Measurements from ENCODE around the gene GSTA5.
"Not testable (repeated sequence)": the region's sequence is repeated elsewhere in the genome, so short reads cannot be mapped to it uniquely, and the experiment has no call there.

The GSTA5 gene

GRCh38 chr6:52868240-52868639 is 27.6 kb upstream of the GSTA5 start:
- H3K4me3 ChIP-seq (ENCODE audit: low read length) = no peak overlapping the region
- no peaks in the 10 kb centered on the region for H3K9me3 ChIP-seq (ENCODE audit: low read length)
- no peaks in the 10 kb centered on the region for H3K36me3 ChIP-seq (ENCODE audit: insufficient read depth, low read length)
- H3K27me3 ChIP-seq (ENCODE audit: insufficient read depth, low read length) = no peaks in the 10 kb centered on the region
- no peak overlapping the region for H2AFZ ChIP-seq (ENCODE audit: low read depth, low read length)
- no peaks in the 10 kb centered on the region for H3K4me1 ChIP-seq (ENCODE audit: insufficient read depth, low read length)

- not testable (repeated sequence) for H3K4me3 ChIP-seq (ENCODE audit: low read length); H3K4me1 ChIP-seq (ENCODE audit: insufficient read depth, low read length); H3K9me3 ChIP-seq (ENCODE audit: low read length); H3K36me3 ChIP-seq (ENCODE audit: insufficient read depth, low read length); H2AFZ ChIP-seq (ENCODE audit: low read depth, low read length); H3K27me3 ChIP-seq (ENCODE audit: insufficient read depth, low read length)
Observed at GRCh38 chr6:52861151-52861550, 20.5 kb upstream of the GSTA5 start.

- no peaks in the 10 kb centered on the region for H3K4me1 ChIP-seq (ENCODE audit: insufficient read depth, low read length)
- no peaks in the 10 kb centered on the region for H3K27me3 ChIP-seq (ENCODE audit: insufficient read depth, low read length)
- H2AFZ ChIP-seq (ENCODE audit: low read depth, low read length) = no peak overlapping the region
- no peaks in the 10 kb centered on the region for H3K9me3 ChIP-seq (ENCODE audit: low read length)
- H3K36me3 ChIP-seq (ENCODE audit: insufficient read depth, low read length) = no peaks in the 10 kb centered on the region
- no peak overlapping the region for H3K4me3 ChIP-seq (ENCODE audit: low read length)
Observed at GRCh38 chr6:52858416-52858815, 17.8 kb upstream of the GSTA5 start.

GRCh38 chr6:52856137-52856536 is 15.5 kb upstream of the GSTA5 start:
- H3K27me3 ChIP-seq (ENCODE audit: insufficient read depth, low read length); H2AFZ ChIP-seq (ENCODE audit: low read depth, low read length); H3K36me3 ChIP-seq (ENCODE audit: insufficient read depth, low read length); H3K4me3 ChIP-seq (ENCODE audit: low read length); H3K4me1 ChIP-seq (ENCODE audit: insufficient read depth, low read length); H3K9me3 ChIP-seq (ENCODE audit: low read length): not testable (repeated sequence)

GRCh38 chr6:52849137-52849536 is 8.5 kb upstream of the GSTA5 start:
- H3K9me3 ChIP-seq (ENCODE audit: low read length) = no peaks in the 10 kb centered on the region
- no peaks in the 10 kb centered on the region for H3K27me3 ChIP-seq (ENCODE audit: insufficient read depth, low read length)
- no peaks in the 10 kb centered on the region for H3K36me3 ChIP-seq (ENCODE audit: insufficient read depth, low read length)
- H3K4me1 ChIP-seq (ENCODE audit: insufficient read depth, low read length) = peaks cover 6% of the 10 kb centered on the region
- H2AFZ ChIP-seq (ENCODE audit: low read depth, low read length) = no peak overlapping the region
- no peak overlapping the region for H3K4me3 ChIP-seq (ENCODE audit: low read length)

- H2AFZ ChIP-seq (ENCODE audit: low read depth, low read length) = no peak overlapping the region
- H3K27me3 ChIP-seq (ENCODE audit: insufficient read depth, low read length) = no peaks in the 10 kb centered on the region
- peaks cover 6% of the 10 kb centered on the region for H3K4me1 ChIP-seq (ENCODE audit: insufficient read depth, low read length)
- no peaks in the 10 kb centered on the region for H3K36me3 ChIP-seq (ENCODE audit: insufficient read depth, low read length)
- H3K4me3 ChIP-seq (ENCODE audit: low read length) = no peak overlapping the region
- H3K9me3 ChIP-seq (ENCODE audit: low read length) = no peaks in the 10 kb centered on the region
Observed at GRCh38 chr6:52846002-52846401, 5.4 kb upstream of the GSTA5 start.

- H3K27me3 ChIP-seq (ENCODE audit: insufficient read depth, low read length) = no peaks in the 10 kb centered on the region
- H3K4me3 ChIP-seq (ENCODE audit: low read length) = no peak overlapping the region
- no peaks in the 10 kb centered on the region for H3K9me3 ChIP-seq (ENCODE audit: low read length)
- peaks cover 6% of the 10 kb centered on the region for H3K4me1 ChIP-seq (ENCODE audit: insufficient read depth, low read length)
- no peaks in the 10 kb centered on the region for H3K36me3 ChIP-seq (ENCODE audit: insufficient read depth, low read length)
- H2AFZ ChIP-seq (ENCODE audit: low read depth, low read length) = no peak overlapping the region
Observed at GRCh38 chr6:52843605-52844004, 3.0 kb upstream of the GSTA5 start.

- no peaks in the 10 kb centered on the region for H3K27me3 ChIP-seq (ENCODE audit: insufficient read depth, low read length)
- no peaks in the 10 kb centered on the region for H3K9me3 ChIP-seq (ENCODE audit: low read length)
- H3K4me1 ChIP-seq (ENCODE audit: insufficient read depth, low read length) = no peaks in the 10 kb centered on the region
- H3K4me3 ChIP-seq (ENCODE audit: low read length) = no peak overlapping the region
- H3K36me3 ChIP-seq (ENCODE audit: insufficient read depth, low read length) = no peaks in the 10 kb centered on the region
- H2AFZ ChIP-seq (ENCODE audit: low read depth, low read length) = no peak overlapping the region
Observed at GRCh38 chr6:52839124-52840055, 1.2 kb downstream of the GSTA5 start.

- Histone ChIP-seq H3K4me3 (ENCODE audit: low read length) (no peak overlapping the region), H2AFZ (ENCODE audit: low read depth, low read length) (no peak overlapping the region), H3K4me1 (ENCODE audit: insufficient read depth, low read length) (no peaks in the 10 kb centered on the region), H3K36me3 (ENCODE audit: insufficient read depth, low read length) (no peaks in the 10 kb centered on the region), H3K27me3 (ENCODE audit: insufficient read depth, low read length) (no peaks in the 10 kb centered on the region), H3K9me3 (ENCODE audit: low read length) (no peaks in the 10 kb centered on the region)
Observed at GRCh38 chr6:52834481-52834880, 6.1 kb downstream of the GSTA5 start.

GRCh38 chr6:52830869-52831268 is 9.7 kb downstream of the GSTA5 start:
- not testable (repeated sequence) for H2AFZ ChIP-seq (ENCODE audit: low read depth, low read length); H3K36me3 ChIP-seq (ENCODE audit: insufficient read depth, low read length); H3K9me3 ChIP-seq (ENCODE audit: low read length); H3K27me3 ChIP-seq (ENCODE audit: insufficient read depth, low read length); H3K4me3 ChIP-seq (ENCODE audit: low read length); H3K4me1 ChIP-seq (ENCODE audit: insufficient read depth, low read length)

GRCh38 chr6:52829046-52829817 is 11.4 kb downstream of the GSTA5 start:
- Histone ChIP-seq H3K4me1 (ENCODE audit: insufficient read depth, low read length) (no peaks in the 10 kb centered on the region), H3K27me3 (ENCODE audit: insufficient read depth, low read length) (no peaks in the 10 kb centered on the region), H3K9me3 (ENCODE audit: low read length) (no peaks in the 10 kb centered on the region), H2AFZ (ENCODE audit: low read depth, low read length) (no peak overlapping the region), H3K36me3 (ENCODE audit: insufficient read depth, low read length) (no peaks in the 10 kb centered on the region), H3K4me3 (ENCODE audit: low read length) (no peak overlapping the region)

GRCh38 chr6:52828621-52829020 is 12.0 kb downstream of the GSTA5 start:
- H3K4me1 ChIP-seq (ENCODE audit: insufficient read depth, low read length) = not testable (repeated sequence)

GRCh38 chr6:52827073-52827783 is 13.4 kb downstream of the GSTA5 start:
- not testable (repeated sequence) for H3K4me3 ChIP-seq (ENCODE audit: low read length); H2AFZ ChIP-seq (ENCODE audit: low read depth, low read length); H3K27me3 ChIP-seq (ENCODE audit: insufficient read depth, low read length); H3K4me1 ChIP-seq (ENCODE audit: insufficient read depth, low read length); H3K9me3 ChIP-seq (ENCODE audit: low read length); H3K36me3 ChIP-seq (ENCODE audit: insufficient read depth, low read length)

More at GRCh38 chr6:52828621-52829020, 12.0 kb downstream of the GSTA5 start:
- not testable (repeated sequence) for H3K4me3 ChIP-seq (ENCODE audit: low read length); H3K9me3 ChIP-seq (ENCODE audit: low read length); H3K27me3 ChIP-seq (ENCODE audit: insufficient read depth, low read length); H2AFZ ChIP-seq (ENCODE audit: low read depth, low read length); H3K36me3 ChIP-seq (ENCODE audit: insufficient read depth, low read length)

All from neuron (in vitro differentiated cells).